HG03354 (cell line): ENCODE data around the gene PRSS53.
"Not testable (repeated sequence)": the region's sequence is repeated elsewhere in the genome, so short reads cannot be mapped to it uniquely, and the experiment has no call there.

ENCODE experiments used
- ATAC-seq: cut with Tn5 transposase; IDR thresholded peaks from one replicate; pipeline ENCODE4 v1.9.1; 2021; ENCODE audit warnings: mild to moderate bottlenecking; ENCODE audit not compliant: unreplicated experiment, poor library complexity, severe bottlenecking

The PRSS53 gene

GRCh38 chr16:31088459-31089183, at the start of gene PRSS53:
PRSS53 (minus strand) TSS chr16:31088943; CDS start chr16:31088809, 134 bp downstream.
- ATAC-seq = no peak

GRCh38 chr16:31136822-31137499, 48.2 kb upstream of the PRSS53 start:
- ATAC-seq = not testable (repeated sequence)

GRCh38 chr16:31136287-31136662, 47.5 kb upstream of the PRSS53 start:
- no peak for ATAC-seq

GRCh38 chr16:31135535-31136286, 47.0 kb upstream of the PRSS53 start, which contains the start of gene PRSS8:
PRSS8 (minus strand) TSS chr16:31135727; CDS start chr16:31135498, 229 bp downstream.
- ATAC-seq = no peak

DNA sequence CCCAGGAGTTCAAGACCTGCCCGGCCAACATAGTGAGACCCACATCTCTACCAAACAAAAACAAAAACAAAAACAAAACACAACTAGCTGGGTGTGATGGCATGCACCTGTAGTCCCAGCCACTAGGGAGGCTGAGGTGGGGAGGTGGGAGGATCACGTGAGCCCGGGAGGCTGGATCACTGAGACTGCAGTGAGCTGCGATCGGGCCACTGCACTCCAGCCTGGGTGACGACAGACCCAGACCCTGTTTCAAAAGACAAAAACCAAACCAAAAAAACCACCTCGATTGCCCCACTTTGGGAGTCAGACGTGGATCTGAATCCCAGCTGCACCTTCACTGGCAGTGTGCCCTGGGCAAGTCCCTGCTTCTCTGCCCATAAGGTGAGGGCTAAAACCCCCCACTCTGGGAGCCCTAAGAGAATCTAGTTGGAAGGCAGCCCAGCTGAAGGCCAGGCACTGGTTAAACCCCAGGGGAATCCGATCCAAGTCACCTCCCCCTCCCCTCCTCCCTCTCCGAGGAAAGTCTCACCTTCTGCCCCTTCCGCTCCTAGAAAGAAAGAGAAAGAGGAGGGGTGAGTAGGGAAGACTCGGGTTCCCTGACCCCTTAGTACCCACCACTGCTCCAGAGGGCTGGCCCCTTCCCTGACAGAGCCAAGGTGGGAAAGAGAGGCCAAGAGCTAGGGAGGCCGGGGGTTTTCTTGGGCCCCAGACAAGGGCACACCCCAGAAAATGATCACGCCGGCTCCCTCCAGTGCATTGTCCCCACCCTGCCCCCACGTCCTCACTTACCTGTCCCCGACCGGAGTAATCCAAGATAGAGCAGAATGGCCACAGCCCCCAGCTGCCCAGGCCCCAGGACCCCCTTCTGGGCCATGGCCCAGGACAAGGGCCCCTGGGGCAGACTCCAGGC, 46.1 kb upstream of the PRSS53 start:
- ATAC-seq = no peak

DNA sequence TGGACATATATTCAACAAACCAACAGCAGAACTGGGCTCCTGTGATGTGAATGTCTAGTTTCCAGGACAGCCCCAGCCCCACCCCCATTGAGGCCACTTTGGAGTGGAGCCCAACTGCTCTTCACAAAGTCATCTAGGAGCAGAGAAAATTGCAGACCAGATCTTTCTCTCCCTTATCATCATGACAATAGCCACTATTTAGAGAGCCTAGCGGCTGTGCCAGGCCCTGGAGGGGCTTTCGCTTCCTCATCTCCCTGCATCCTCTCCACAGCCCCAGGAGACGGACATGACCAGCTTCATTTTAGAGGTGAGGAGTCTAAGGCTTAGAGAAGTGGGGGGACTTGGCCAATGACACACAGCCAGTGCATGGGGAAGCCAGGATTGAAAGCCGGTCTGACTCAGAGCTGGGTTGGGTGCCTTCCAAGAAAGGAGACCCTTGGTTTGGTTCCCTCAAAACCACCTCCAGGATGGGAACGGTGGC, 45.4 kb upstream of the PRSS53 start:
- no peak for ATAC-seq

- no peak for ATAC-seq
Observed at GRCh38 chr16:31133046-31133501, 44.3 kb upstream of the PRSS53 start.

DNA sequence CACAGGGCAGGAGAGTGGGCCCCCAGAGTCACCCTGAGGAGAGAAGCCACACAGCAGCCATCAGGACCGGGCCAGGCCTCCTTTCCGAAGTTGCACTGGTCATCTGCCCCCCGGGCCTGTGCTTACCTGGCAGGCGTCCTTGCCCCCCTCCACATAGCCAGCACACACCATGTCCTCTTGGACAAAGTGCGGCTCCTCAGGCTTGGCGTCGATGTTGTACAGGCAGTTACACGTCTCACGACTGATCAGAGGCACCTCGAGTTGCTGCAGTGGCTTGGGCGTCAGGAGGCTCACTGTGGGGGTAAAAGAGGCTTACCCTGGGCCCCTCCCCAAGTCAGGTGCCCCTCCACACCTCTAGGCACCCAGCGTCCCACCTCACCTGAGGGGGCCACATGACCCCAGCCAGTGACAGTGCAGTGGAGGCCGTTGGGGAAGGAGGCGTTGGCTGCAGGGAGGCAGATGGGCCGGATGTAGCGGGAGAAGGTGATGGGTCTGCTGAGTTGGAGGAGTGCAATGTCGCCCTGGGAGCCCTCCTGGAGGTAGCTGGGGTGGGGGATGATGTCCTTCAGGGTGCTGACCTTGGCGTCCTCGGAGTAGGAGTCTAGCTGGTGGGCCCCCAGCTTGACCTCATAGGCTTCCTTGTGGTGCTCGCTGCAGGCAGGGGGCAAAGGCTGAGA, 43.7 kb upstream of the PRSS53 start:
- no peak for ATAC-seq

DNA sequence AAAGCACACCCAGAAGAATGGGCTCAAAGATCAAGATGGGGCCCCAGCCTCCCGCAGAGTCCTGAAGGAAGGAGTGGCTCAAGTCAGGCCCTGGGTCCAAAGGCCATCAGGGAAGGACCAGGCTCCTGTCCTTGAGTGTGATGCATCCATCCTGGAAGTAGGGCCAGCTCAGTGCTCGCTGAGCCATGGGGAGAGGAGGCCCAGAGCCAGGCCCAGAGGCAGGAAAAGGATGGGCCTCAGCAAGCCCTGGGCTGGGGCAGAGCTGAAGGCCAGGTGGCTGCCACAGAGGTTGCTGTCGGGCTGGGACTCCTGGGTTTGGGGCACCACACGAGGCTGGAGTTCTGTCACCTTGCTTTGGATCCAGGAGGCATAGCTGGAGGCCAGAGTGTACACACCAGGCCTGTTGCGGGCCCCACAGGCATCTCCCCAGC, 43.1 kb upstream of the PRSS53 start:
- ATAC-seq = no peak

DNA sequence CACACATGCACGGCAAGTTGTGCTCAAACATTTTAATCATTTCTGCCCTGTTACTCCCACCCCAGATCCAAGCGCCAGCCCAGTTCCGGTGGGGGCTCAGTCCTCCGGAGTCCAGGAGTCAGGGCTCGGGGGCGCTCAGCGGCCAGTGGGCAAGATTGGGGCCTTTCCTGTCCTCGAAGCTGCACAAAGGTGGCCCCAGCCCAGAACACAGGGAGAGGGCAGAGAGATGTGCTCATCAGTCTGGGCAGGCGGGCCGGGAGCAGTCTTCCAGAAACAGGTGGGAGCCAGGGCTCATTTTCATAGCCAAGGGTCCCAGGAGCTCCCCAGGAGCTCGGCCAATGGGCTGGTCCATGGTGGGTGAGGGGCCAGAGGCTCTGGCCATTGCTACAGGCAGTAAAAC, 42.7 kb upstream of the PRSS53 start:
- ATAC-seq = no peak

DNA sequence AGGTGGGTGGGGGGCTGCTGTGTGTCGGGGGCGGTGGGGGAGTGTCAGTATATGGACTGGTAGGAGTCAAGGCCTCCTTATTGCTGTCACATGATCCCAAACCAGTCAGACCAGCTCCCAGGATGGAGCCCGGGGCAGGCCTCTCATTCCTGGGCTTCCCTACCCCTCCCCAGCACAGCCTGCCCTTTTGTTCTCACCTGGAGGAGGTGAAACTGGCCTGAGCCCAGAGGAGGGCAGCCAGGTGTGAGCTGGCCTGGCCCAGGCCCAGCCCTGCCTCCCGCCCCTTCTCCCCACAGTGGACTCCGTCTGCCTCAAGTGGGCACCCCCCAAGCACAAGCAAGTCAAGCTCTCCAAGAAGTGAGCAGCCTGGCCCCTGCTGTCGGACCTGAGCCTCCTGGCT, 42.2 kb upstream of the PRSS53 start:
- no peak for ATAC-seq

DNA sequence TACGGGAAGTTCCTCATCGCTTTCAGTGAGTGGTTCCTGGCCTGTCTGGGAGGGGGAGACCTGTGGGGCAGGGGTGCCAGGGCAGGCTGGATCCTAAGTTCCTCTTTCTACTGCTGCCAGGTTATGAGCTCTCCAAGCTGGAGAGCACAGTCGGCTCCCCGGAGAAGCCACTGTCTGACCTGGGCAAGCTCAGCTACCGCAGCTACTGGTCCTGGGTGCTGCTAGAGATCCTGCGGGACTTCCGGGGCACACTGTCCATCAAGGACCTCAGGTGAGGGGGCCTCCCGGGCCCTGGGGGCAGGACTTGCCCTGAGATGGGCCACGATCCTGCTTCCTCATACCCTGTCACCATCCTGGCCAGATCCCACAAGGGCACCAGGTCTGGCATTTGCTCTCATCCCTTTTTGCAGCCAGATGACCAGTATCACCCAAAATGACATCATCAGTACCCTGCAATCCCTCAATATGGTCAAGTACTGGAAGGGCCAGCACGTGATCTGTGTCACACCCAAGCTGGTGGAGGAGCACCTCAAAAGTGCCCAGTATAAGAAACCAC, 41.7 kb upstream of the PRSS53 start:
- ATAC-seq = no peak

GRCh38 chr16:31129568-31130335, 41.0 kb upstream of the PRSS53 start:
- no peak for ATAC-seq

DNA sequence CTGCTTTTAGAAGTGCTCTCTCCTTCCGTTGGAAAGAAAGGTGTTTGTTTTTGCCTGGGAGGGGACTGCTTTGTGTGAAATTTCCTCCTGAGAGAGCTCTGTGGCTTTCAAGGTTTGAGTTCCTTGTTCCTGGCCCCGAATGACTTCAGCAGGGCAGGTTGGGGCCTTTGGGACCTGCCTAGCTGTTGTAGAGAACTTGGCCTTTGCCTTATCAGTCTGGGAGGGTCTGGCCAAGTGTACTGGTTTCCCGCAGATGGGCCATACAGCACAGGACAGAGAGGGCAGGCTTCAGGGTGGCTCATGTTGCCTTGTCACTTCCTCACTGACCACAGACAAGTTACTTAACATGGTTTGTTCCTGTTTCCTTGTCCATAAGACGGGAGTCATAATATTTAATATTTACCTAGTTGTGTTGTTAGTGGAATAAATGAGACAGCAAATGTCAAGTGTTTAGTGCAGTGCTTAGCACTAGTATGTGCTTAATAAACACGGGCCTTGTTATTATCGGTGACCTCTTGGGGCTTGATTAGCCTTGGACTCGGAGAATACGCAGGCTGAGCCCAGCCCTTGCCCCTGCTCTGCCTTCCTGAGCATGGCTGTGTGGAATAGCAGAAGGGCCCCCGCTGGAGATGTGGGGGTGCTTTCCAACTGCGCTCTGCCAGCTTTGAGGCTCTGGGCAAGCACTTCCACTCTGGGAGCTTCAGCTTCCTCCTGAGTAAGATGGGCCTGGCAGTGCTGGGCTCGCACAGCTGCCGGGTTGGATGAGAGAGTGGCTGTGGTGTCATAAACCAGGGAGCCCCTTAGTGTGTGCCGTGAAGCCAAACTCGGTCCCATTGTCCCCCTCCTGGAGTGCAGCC, 40.2 kb upstream of the PRSS53 start:
- ATAC-seq = no peak

GRCh38 chr16:31127182-31127581, 38.4 kb upstream of the PRSS53 start:
- ATAC-seq = no peak

- no peak for ATAC-seq
Observed at GRCh38 chr16:31125844-31126243, 37.1 kb upstream of the PRSS53 start.

- ATAC-seq = no peak
Observed at GRCh38 chr16:31120129-31120528, 31.4 kb upstream of the PRSS53 start.
